Measurements from ENCODE around the gene SLIT3.
"Not testable (repeated sequence)": the region's sequence is repeated elsewhere in the genome, so short reads cannot be mapped to it uniquely, and the experiment has no call there.

The SLIT3 gene

DNA sequence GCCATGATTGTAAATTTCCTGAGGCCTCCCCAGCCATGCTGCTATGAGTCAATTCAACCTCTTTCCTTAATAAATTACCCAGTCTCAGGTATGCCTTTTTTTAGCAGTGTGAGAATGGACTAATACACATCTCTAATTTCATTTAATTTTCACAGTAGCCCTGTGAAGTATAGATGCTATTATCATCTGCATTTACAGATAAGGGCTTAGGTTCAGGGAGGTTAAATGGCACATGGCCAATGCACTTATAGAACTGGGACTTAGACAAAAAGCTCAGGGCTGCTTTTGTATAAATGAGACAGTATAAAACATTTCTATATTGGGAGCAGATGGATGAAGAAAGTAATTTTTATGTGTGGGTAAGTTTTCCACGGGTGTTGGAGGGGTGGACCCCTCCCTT, 658.9 kb downstream of the SLIT3 start:
- Histone ChIP-seq H3K4me1 (ENCODE audit: insufficient read depth, low read length) (no peaks in the 10 kb centered on the region), H3K4me3 (ENCODE audit: low read depth in 1 of 2, low read length in 2 of 2) (no peak overlapping the region), H3K9ac (ENCODE audit: low read depth, low read length) (no peak overlapping the region), H3K27ac (ENCODE audit: low read length) (no peak overlapping the region), H3K27me3 (ENCODE audit: insufficient read depth, low read length, poor library complexity) (no peaks in the 10 kb centered on the region), H4K20me1 (ENCODE audit: insufficient read depth, low read length) (no peaks in the 10 kb centered on the region), H3K36me3 (ENCODE audit: insufficient read depth, low read length) (no peaks in the 10 kb centered on the region), H2AFZ (ENCODE audit: low read depth, low read length) (no peak overlapping the region), H3K9me3 (ENCODE audit: insufficient read depth, low read length, severe bottlenecking) (no peaks in the 10 kb centered on the region), H3K79me2 (ENCODE audit: insufficient read depth, low read length) (no peaks in the 10 kb centered on the region), H3K4me2 (ENCODE audit: insufficient read depth, low read length) (no peak overlapping the region)
- no peak for TF ChIP-seq EZH2 (IDR thresholded peaks at IDR 0.05; ENCODE audit: borderline replicate concordance, low read depth, low read length, severe bottlenecking)
- TF ChIP-seq, protein P1, sequence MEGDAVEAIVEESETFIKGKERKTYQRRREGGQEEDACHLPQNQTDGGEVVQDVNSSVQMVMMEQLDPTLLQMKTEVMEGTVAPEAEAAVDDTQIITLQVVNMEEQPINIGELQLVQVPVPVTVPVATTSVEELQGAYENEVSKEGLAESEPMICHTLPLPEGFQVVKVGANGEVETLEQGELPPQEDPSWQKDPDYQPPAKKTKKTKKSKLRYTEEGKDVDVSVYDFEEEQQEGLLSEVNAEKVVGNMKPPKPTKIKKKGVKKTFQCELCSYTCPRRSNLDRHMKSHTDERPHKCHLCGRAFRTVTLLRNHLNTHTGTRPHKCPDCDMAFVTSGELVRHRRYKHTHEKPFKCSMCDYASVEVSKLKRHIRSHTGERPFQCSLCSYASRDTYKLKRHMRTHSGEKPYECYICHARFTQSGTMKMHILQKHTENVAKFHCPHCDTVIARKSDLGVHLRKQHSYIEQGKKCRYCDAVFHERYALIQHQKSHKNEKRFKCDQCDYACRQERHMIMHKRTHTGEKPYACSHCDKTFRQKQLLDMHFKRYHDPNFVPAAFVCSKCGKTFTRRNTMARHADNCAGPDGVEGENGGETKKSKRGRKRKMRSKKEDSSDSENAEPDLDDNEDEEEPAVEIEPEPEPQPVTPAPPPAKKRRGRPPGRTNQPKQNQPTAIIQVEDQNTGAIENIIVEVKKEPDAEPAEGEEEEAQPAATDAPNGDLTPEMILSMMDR (IDR thresholded peaks at IDR 0.05; ENCODE audit: borderline replicate concordance, extremely low read depth, low read length, poor library complexity, severe bottlenecking) = no peak
- no peak for ATAC-seq (ENCODE audit: insufficient read depth, low read depth)
- no peak for DNase-seq

DNA sequence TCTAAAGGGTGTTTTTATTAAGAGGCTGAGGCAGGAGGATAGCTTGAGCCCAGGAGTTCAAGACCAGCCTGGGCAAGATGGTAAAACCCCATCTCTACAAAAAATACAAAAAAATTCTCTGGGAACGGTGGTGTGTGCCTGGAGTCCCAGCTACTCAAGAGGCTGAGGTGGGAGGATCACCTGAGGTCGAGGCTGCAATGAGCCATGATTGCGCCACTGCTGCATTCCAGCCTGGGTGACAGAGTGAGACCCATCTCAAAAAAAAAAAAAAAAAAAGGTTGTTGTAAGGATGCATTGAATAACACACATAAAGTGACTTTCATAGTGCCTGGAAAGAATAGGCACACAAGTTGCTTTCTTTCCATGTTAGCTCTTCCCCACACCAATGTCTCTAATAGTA, 662.1 kb downstream of the SLIT3 start:
- ATAC-seq (ENCODE audit: insufficient read depth, low read depth); H3K27ac ChIP-seq (ENCODE audit: low read length); H3K27me3 ChIP-seq (ENCODE audit: insufficient read depth, low read length, poor library complexity); H3K4me2 ChIP-seq (ENCODE audit: insufficient read depth, low read length); H3K4me3 ChIP-seq (ENCODE audit: low read depth in 1 of 2, low read length in 2 of 2); H4K20me1 ChIP-seq (ENCODE audit: insufficient read depth, low read length); H3K9me3 ChIP-seq (ENCODE audit: insufficient read depth, low read length, severe bottlenecking); H3K9ac ChIP-seq (ENCODE audit: low read depth, low read length); H3K4me1 ChIP-seq (ENCODE audit: insufficient read depth, low read length); H3K36me3 ChIP-seq (ENCODE audit: insufficient read depth, low read length); DNase-seq; H3K79me2 ChIP-seq (ENCODE audit: insufficient read depth, low read length); H2AFZ ChIP-seq (ENCODE audit: low read depth, low read length): not testable (repeated sequence)

DNA sequence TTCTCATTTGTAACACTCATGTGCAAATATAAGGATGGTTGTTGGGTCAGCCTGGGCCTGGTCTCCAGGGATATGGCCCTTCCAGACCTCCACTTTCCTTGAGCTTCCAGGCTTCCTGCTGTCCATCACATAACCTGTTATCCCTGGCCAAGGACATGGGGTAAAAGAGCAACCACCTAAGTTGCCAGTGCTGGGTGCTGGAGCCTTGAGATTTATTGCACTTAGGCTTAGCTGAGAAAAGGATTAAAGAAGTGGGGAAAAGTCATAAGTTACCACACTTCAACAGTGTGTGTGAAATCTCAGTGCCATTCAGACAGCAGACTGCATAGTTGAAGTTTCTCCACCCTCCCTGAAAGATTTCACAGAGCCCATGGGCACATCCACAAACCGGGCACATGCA, 663.1 kb downstream of the SLIT3 start:
- Histone ChIP-seq H3K9ac (ENCODE audit: low read depth, low read length) (no peak overlapping the region), H2AFZ (ENCODE audit: low read depth, low read length) (no peak overlapping the region), H3K27ac (ENCODE audit: low read length) (no peak overlapping the region), H3K79me2 (ENCODE audit: insufficient read depth, low read length) (no peaks in the 10 kb centered on the region), H3K27me3 (ENCODE audit: insufficient read depth, low read length, poor library complexity) (no peaks in the 10 kb centered on the region), H3K36me3 (ENCODE audit: insufficient read depth, low read length) (no peaks in the 10 kb centered on the region), H3K4me2 (ENCODE audit: insufficient read depth, low read length) (no peak overlapping the region), H3K4me3 (ENCODE audit: low read depth in 1 of 2, low read length in 2 of 2) (no peak overlapping the region), H3K9me3 (ENCODE audit: insufficient read depth, low read length, severe bottlenecking) (no peaks in the 10 kb centered on the region), H4K20me1 (ENCODE audit: insufficient read depth, low read length) (no peaks in the 10 kb centered on the region), H3K4me1 (ENCODE audit: insufficient read depth, low read length) (no peaks in the 10 kb centered on the region)
- ATAC-seq (ENCODE audit: insufficient read depth, low read depth) (no peak), DNase-seq (no peak)
- no peak for TF ChIP-seq EZH2 (IDR thresholded peaks at IDR 0.05; ENCODE audit: borderline replicate concordance, low read depth, low read length, severe bottlenecking)
- TF ChIP-seq, protein P1 (IDR thresholded peaks at IDR 0.05; ENCODE audit: borderline replicate concordance, extremely low read depth, low read length, poor library complexity, severe bottlenecking) = no peak

DNA sequence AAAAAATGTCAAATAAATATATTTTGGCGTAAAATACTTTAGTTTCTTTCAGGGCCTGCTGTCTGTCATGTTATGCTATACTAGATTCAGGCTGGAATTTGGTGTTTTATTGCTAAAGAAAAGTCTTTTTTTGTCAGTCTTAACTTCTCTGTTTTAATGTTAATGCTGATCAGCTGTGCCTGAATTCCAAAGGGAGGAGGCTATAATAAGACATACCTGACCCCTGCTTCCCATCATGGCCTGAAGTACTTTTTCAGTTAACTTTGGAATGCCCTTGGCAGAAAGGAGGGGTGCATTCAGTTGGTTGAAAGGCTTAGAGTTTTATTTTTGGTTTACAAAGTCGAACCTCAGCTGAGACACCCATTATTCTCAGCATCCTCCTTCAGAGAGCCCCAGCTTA, 663.7 kb downstream of the SLIT3 start:
- TF ChIP-seq, protein P1 (IDR thresholded peaks at IDR 0.05; ENCODE audit: borderline replicate concordance, extremely low read depth, low read length, poor library complexity, severe bottlenecking) = no peak
- TF ChIP-seq EZH2 (IDR thresholded peaks at IDR 0.05; ENCODE audit: borderline replicate concordance, low read depth, low read length, severe bottlenecking) = no peak
- no peaks in the 10 kb centered on the region for H3K79me2 ChIP-seq (ENCODE audit: insufficient read depth, low read length)
- no peaks in the 10 kb centered on the region for H4K20me1 ChIP-seq (ENCODE audit: insufficient read depth, low read length)

DNA sequence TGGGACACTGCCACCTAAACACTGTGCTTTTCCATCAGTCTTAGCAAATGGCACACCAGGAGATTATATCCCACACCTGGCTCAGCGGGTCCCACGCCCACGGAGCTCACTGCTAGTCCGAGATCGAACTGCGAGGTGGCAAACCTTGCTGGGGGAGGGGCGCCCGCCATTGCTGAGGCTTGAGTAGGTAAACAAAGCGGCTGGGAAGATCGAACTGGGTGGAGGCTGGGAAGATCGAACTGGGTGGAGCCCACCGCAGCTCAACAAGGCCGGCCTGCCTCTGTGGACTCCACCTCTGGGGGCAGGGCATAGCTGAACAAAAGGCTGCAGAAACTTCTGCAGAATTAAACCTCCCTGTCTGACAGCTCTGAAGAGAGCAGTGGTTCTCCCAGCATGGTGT, 670.0 kb downstream of the SLIT3 start:
- ATAC-seq (ENCODE audit: insufficient read depth, low read depth); H3K9ac ChIP-seq (ENCODE audit: low read depth, low read length); H3K79me2 ChIP-seq (ENCODE audit: insufficient read depth, low read length); H3K4me2 ChIP-seq (ENCODE audit: insufficient read depth, low read length); H3K4me1 ChIP-seq (ENCODE audit: insufficient read depth, low read length); H3K9me3 ChIP-seq (ENCODE audit: insufficient read depth, low read length, severe bottlenecking); H3K27ac ChIP-seq (ENCODE audit: low read length); H2AFZ ChIP-seq (ENCODE audit: low read depth, low read length); DNase-seq; H3K4me3 ChIP-seq (ENCODE audit: low read depth in 1 of 2, low read length in 2 of 2); H3K36me3 ChIP-seq (ENCODE audit: insufficient read depth, low read length); H4K20me1 ChIP-seq (ENCODE audit: insufficient read depth, low read length); H3K27me3 ChIP-seq (ENCODE audit: insufficient read depth, low read length, poor library complexity): not testable (repeated sequence)

More for the DNA sequence above, 663.7 kb downstream of the SLIT3 start:
- Histone ChIP-seq H3K4me2 (ENCODE audit: insufficient read depth, low read length) (no peak overlapping the region), H3K9me3 (ENCODE audit: insufficient read depth, low read length, severe bottlenecking) (no peaks in the 10 kb centered on the region), H3K27ac (ENCODE audit: low read length) (no peak overlapping the region), H3K27me3 (ENCODE audit: insufficient read depth, low read length, poor library complexity) (no peaks in the 10 kb centered on the region), H2AFZ (ENCODE audit: low read depth, low read length) (no peak overlapping the region), H3K9ac (ENCODE audit: low read depth, low read length) (no peak overlapping the region), H3K36me3 (ENCODE audit: insufficient read depth, low read length) (no peaks in the 10 kb centered on the region), H3K4me3 (ENCODE audit: low read depth in 1 of 2, low read length in 2 of 2) (no peak overlapping the region), H3K4me1 (ENCODE audit: insufficient read depth, low read length) (no peaks in the 10 kb centered on the region)
- ATAC-seq (ENCODE audit: insufficient read depth, low read depth) = no peak
- no peak for DNase-seq

Data from DND-41 (cell line).